ENCODE data around the gene ZNF280C. TPM values are rescaled to one million over a fixed set of nuclear protein-coding genes. Genes with fewer than 3 reads are reported as not detected.

Gene ZNF280C
- total RNA-seq, 1 experiment from 2014 or later, result 2.9 TPM

DNA sequence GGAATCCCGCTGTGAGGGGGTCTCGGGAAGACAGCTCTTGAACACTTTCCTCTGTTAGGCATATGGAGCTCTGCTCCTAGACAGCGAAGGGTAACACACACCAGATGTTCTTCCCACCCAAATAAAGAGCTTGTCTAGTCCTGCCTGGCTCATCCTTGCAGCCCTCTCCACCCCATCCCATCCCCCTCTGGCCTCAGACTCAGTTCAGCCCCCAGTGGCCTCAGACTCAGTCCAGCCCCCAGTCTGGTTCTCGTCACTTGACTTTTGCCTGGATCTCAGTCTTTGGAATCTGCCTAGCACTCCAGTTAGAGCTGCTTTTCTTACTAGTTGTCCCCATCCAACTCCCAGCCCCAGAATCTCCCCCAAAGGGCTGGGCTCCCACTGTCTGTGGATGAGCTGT is 82.0 kb downstream of the ZNF280C start:
- in situ Hi-C loops (cut with HindIII; ENCODE audit: low pct_unique_long_range_greater_than_20kb, low sequenced_read_pairs), result no loop called here
- DNase-seq (ENCODE audit: low read depth), result no peak

- in situ Hi-C loops (cut with HindIII; ENCODE audit: low pct_unique_long_range_greater_than_20kb, low sequenced_read_pairs), result no loop called here
- no peak for DNase-seq (ENCODE audit: low read depth)
Measured at GRCh38 chrX:130184857-130185256, 83.8 kb downstream of the ZNF280C start.

DNA sequence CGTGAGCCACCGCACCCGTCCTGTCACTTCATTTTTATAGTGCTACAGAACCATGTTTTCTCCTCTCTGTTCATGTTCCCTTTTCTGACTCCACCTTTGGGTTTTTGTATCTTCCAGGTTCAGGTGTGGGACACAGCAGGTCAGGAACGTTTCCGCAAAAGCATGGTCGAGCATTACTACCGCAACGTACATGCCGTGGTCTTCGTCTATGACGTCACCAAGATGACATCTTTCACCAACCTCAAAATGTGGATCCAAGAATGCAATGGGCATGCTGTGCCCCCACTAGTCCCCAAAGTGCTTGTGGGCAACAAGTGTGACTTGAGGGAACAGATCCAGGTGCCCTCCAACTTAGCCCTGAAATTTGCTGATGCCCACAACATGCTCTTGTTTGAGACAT is 84.5 kb downstream of the ZNF280C start:
- in situ Hi-C loops (cut with HindIII; ENCODE audit: low pct_unique_long_range_greater_than_20kb, low sequenced_read_pairs), result no loop called here
- DNase-seq (ENCODE audit: low read depth), result no peak

DNA sequence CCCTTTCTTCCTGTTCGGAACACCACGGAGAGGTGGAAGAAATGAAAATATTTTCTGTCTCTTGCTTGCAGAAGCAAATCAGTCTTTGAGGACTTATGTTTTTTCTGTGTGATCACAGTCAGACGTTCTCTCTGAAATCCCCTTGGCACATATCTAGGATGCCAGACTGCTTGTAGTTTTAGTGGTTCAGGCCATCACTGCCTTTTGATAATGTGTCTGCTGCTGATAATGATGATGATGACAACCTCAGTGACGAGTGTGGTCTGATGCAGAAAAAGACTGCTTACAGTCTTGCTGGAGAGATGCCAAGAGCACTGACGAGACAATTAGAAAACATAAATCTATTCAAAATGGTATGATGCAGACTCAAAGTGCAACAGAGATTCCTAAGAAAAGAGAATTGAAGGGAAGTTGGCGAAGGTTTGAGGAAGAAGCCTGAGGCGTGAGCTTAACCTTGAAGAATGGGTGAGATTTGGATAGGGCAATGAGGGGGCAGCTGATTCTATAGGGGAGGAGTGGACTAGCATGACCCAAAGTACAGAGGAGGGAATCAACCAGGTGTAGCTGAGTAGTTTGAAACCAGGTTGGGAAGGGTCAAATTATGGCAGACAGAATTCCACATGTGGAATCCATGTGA is 89.0 kb downstream of the ZNF280C start:
- DNase-seq (ENCODE audit: low read depth), result no peak
- in situ Hi-C loops (cut with HindIII; ENCODE audit: low pct_unique_long_range_greater_than_20kb, low sequenced_read_pairs), result no loop called here

- in situ Hi-C loops (cut with HindIII; ENCODE audit: low pct_unique_long_range_greater_than_20kb, low sequenced_read_pairs), result no loop called here
- no peak for DNase-seq (ENCODE audit: low read depth)
Measured at GRCh38 chrX:130179170-130179569, 89.5 kb downstream of the ZNF280C start.

DNA sequence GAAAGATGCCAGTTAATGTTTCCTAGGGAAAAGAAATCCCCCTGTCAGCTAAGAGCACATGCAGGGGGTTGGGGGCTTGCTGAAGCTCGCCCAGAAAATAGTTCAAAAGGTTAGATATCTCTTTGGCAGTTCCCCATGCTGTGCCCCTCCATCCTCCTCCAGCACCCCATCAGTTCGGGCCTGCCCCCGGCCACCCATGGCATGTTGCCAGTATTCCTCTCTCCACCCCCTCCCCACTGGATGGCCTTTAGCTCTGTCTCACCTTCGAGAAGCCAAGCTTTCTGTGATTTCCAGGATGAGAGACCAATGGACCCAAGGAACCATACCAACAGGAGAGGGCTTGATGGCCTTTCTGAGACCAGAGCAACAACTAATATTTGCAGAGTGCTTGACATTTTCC is 91.8 kb downstream of the ZNF280C start:
- DNase-seq (ENCODE audit: low read depth), result no peak
- in situ Hi-C loops (cut with HindIII; ENCODE audit: low pct_unique_long_range_greater_than_20kb, low sequenced_read_pairs), result no loop called here

- in situ Hi-C loops (cut with HindIII; ENCODE audit: low pct_unique_long_range_greater_than_20kb, low sequenced_read_pairs), result no loop called here
- DNase-seq (ENCODE audit: low read depth), result no peak
Measured at GRCh38 chrX:130176354-130176776, 92.3 kb downstream of the ZNF280C start.

- DNase-seq (ENCODE audit: low read depth), result no peak
- in situ Hi-C loops (cut with HindIII; ENCODE audit: low pct_unique_long_range_greater_than_20kb, low sequenced_read_pairs), result no loop called here
Measured at GRCh38 chrX:130174937-130175336, 93.8 kb downstream of the ZNF280C start.

DNA sequence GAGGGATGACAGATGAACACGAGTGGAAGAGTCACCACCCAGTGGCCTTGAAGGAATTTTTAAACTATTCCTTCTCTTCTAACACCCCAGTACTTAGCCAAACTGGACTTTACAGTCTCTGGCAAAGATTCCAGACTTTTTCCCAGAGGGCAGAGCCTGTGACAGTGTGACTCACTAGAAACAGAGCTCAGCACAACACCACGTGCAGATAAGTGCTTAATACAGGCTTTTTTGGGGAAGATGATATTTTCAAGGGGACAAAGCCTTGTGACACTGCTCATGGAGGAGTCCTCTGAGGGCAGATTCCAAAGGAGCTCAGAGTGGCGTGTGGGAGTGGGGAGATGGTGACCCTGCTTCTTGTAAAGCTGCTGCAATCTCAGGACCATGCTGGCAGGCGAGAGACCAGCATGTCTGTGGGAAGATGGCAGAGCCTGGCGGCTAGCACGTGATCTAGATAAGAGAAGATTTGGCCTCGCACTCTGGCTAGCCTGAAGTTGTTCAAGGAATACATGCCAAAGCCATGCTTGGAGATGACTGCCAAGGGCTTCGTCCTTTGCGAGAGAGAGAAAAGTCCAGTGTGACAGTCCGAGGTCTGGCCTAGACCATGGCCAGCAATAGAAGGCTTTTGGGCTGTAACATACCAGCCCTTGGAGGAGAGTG is 94.5 kb downstream of the ZNF280C start:
- in situ Hi-C loops (cut with HindIII; ENCODE audit: low pct_unique_long_range_greater_than_20kb, low sequenced_read_pairs), result no loop called here
- no peak for DNase-seq (ENCODE audit: low read depth)

DNA sequence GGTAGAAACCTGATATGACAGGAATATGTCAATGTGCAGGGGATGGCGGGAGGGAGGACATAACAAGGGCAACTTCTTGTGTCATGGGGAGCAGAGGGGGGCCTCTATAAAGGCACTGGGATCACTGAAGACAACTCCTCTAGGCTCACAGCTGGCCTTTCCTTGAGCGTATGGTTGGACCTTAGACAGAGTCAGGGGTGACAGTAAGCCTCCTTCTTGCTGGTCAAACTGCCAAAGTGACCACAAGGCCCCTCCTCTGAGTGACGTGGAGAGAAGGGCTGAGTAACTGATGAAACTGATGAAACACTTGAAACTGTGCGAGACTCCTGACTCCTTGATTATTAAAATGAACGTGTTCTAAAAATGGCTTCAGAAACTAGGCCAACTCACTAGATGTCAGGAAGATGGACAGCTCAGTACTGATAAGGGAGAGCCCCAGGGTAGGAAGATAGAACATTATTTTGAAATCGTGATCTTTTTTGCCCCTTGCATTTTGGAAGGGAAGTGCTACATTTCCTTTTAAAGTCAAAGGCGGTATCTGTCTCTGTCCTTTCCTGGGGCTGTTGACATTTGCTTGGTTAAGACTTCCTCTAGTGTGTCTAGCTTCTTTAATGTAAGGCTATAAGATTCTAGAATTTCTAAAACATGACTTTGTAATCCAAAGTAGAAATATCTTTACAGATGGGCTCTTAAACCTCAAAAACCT is 95.4 kb downstream of the ZNF280C start:
- DNase-seq (ENCODE audit: low read depth), result no peak
- in situ Hi-C loops (cut with HindIII; ENCODE audit: low pct_unique_long_range_greater_than_20kb, low sequenced_read_pairs), result no loop called here

DNA sequence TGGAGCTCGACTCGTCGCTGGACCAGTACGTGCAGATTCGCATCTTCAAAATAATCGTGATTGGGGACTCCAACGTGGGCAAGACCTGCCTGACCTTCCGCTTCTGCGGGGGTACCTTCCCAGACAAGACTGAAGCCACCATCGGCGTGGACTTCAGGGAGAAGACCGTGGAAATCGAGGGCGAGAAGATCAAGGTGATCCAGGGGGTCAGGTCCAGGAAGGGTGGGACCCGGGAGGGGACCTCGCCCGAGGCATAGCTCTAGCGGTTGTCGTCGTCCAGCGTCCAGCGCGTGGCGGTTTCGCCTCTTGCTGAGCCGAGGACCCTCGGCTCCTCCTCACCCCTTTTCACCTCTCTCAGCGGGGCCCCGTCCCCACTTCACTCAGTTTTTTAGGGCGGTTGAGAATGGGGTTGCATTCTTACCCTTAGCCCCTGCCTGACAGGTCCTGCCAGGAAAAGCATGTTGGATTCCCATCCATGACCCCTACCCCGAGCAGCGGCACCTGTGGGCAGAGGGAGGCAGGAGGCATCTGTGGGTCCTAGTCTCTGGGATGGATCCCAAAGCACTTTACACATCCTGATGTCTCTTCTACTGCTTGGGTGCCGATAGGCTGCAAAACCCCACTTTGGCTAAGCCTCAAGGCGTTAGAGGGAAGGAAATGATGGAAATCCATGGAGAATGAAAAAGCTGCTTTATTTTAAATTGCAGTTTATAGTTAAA is 96.4 kb downstream of the ZNF280C start:
- in situ Hi-C loops (cut with HindIII; ENCODE audit: low pct_unique_long_range_greater_than_20kb, low sequenced_read_pairs), result no loop called here
- DNase-seq (ENCODE audit: low read depth), result no peak

DNA sequence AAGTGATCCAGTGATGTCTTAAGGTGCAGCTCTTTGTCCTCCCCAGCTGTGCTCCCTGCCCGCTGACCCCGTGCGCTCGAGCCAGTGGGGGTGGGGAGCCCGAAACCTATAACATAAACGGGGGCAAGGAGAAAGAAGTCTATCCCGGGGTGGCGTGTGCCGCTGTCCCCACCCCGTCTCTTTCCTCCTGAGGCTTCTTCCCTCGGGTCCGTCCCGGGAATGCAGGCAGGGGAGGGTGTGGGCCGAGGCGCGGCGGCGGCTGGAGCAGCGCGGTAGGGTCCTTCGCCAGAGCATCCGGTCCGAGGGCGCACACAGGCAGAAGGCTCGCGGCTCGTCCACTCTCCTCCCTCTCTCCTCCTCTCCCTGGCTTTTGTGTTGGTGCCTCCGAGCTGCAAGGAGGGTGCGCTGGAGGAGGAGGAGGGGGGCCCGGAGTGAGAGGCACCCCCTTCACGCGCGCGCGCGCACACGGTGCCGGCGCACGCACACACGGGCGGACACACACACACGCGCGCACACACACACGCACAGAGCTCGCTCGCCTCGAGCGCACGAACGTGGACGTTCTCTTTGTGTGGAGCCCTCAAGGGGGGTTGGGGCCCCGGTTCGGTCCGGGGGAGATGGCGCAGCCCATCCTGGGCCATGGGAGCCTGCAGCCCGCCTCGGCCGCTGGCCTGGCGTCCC is 97.1 kb downstream of the ZNF280C start, which contains the start of gene RAB33A:
TSS of gene RAB33A (plus strand) at position 517 of the 681 bp plus-strand sequence. CDS start at position 618, 101 bp downstream.
- in situ Hi-C loops (cut with HindIII; ENCODE audit: low pct_unique_long_range_greater_than_20kb, low sequenced_read_pairs), result no loop called here
- no peak for DNase-seq (ENCODE audit: low read depth)

DNA sequence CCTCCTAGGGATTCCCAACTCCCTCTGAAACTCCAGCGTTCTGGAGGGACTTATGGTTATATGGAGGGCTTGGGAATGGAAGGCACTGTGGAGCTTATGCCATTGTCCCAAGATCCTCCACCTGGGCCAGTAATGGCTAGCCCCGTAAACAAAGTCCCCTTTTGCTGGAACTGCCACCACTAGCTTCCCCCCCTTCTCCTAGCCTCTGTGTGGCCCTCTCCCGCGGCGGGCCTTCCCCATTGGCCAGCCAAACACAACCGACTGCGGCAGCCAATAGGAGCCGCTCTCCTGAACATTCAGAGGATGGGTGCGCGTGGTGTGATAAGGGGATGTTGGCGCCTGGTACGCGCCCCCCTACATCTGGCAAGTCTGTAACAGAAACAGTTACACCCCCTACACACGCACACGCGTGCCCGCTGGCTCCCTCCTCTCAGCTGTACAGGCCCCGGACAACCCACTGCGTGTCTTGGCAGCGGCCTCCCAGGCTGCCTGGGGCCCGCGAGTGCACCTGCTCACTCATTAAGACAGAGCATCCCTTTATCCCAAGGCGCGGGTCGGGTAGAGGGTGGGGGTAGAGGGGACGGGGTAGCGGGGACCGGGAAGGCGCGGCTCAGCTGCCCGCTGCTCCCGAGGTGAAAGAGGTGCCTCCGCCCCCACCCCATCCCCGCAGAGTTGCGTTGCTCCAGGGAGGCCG is 97.8 kb downstream of the ZNF280C start:
- no peak for DNase-seq (ENCODE audit: low read depth)
- in situ Hi-C loops (cut with HindIII; ENCODE audit: low pct_unique_long_range_greater_than_20kb, low sequenced_read_pairs), result no loop called here

DNA sequence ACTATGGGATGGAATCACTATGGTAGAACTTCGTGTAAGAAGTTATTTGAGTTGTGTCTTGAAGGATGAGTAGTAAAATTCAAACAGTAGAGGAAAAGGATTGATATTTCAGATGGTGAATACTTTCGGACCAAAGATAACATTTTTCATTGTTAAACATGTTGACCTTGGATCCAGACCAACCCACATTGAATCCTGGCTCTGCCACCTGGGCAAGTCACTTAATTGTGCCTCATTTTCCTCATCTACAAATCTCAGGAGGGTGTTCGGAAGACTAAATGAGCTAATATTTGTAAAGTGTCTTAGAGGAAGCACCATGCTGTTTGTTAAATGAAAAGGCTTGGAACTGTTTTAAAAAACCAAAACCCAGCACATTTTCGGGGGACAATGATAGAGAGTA is 101.7 kb downstream of the ZNF280C start:
- in situ Hi-C loops (cut with HindIII; ENCODE audit: low pct_unique_long_range_greater_than_20kb, low sequenced_read_pairs), result no loop called here
- DNase-seq (ENCODE audit: low read depth), result no peak

GRCh38 chrX:130166503-130166777 is 102.3 kb downstream of the ZNF280C start:
- DNase-seq (ENCODE audit: low read depth), result no peak
- in situ Hi-C loops (cut with HindIII; ENCODE audit: low pct_unique_long_range_greater_than_20kb, low sequenced_read_pairs), result no loop called here

DNA sequence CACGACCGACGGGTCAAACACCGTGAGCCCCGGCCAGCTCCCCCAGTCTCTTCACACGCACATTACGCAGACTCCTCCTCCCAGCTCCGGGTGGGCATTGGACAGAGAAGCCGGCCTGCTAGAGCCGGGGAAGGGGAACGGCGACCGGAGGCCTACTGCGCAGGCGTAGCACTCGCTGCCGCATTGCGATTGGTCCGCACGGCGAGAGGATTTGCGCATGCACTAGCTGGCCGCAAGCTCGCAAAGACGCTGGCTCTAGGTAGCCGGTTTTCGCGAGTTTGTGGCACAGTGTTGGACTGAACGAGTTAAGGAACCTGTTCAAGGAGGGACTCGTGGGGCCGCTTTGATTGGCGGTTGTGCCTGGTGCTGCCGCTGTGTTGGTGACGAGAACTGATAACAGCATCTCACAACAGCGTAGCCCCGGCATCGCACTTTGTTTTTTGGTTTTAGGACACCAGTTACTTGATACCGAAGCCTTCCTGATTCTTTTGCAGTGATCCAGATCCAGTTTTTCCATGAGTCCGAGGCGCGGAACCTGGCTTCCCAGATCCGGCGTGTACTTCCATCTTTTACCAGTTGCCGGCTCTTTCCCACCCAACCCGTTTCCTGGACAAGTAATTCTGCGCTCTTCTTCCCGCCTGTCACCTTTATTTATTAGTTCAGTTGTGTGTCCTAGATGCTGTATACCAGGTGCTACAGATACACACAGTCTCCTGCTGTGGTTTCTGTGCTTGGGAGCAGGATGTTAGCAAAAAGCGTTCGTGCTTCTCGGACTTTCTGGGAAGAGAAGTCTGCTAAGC is 102.8 kb downstream of the ZNF280C start, which contains the start of gene AIFM1:
TSS of gene AIFM1 (minus strand) at position 139 of the 800 bp plus-strand sequence. CDS start 185 bp downstream, outside the sequence.
- in situ Hi-C loops (cut with HindIII; ENCODE audit: low pct_unique_long_range_greater_than_20kb, low sequenced_read_pairs), result no loop called here
- peak; percentile 93 for DNase-seq (ENCODE audit: low read depth)

GRCh38 chrX:130165181-130165702 is 103.5 kb downstream of the ZNF280C start:
- no peak for DNase-seq (ENCODE audit: low read depth)
- in situ Hi-C loops (cut with HindIII; ENCODE audit: low pct_unique_long_range_greater_than_20kb, low sequenced_read_pairs), result no loop called here

Data from Caki2 (cell line).